ENCODE results near the gene ADRB1.

DNA sequence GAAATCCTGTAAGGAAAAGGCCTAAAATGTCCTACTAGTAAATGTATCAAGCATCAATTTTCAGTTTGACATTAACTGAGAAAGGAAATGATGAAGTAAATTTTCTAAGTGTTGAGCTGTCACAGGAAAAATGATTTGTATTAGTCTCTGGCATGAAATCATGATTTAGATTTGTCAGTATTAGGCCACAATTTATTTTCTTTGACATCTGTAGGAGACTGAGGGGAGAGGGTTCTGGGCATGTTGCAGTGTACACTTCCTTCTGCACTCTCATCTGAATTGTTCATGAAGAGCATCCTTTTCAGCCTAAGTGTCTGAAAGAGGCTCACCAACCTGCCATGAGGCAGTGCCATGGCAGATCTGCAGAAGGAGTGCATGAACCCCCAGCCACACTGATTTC, 15.9 kb downstream of the ADRB1 start:
- TF ChIP-seq, protein P1, sequence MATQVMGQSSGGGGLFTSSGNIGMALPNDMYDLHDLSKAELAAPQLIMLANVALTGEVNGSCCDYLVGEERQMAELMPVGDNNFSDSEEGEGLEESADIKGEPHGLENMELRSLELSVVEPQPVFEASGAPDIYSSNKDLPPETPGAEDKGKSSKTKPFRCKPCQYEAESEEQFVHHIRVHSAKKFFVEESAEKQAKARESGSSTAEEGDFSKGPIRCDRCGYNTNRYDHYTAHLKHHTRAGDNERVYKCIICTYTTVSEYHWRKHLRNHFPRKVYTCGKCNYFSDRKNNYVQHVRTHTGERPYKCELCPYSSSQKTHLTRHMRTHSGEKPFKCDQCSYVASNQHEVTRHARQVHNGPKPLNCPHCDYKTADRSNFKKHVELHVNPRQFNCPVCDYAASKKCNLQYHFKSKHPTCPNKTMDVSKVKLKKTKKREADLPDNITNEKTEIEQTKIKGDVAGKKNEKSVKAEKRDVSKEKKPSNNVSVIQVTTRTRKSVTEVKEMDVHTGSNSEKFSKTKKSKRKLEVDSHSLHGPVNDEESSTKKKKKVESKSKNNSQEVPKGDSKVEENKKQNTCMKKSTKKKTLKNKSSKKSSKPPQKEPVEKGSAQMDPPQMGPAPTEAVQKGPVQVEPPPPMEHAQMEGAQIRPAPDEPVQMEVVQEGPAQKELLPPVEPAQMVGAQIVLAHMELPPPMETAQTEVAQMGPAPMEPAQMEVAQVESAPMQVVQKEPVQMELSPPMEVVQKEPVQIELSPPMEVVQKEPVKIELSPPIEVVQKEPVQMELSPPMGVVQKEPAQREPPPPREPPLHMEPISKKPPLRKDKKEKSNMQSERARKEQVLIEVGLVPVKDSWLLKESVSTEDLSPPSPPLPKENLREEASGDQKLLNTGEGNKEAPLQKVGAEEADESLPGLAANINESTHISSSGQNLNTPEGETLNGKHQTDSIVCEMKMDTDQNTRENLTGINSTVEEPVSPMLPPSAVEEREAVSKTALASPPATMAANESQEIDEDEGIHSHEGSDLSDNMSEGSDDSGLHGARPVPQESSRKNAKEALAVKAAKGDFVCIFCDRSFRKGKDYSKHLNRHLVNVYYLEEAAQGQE (IDR thresholded peaks at IDR 0.05; ENCODE audit: insufficient read depth in 1 of 2, low read depth in 2 of 2, low read length in 2 of 2), result no peak
- TF ChIP-seq POLR2AphosphoS5 (IDR thresholded peaks at IDR 0.05; ENCODE audit: low read depth, low read length), result no peak
- TF ChIP-seq TAF1 (IDR thresholded peaks at IDR 0.05; ENCODE audit: borderline replicate concordance, insufficient read depth, low read length), result no peak
- TF ChIP-seq FOXP2 (optimal IDR thresholded peaks at IDR 0.05; ENCODE audit: borderline replicate concordance, extremely low read depth, extremely low read length, insufficient read depth), result no peak
- TF ChIP-seq SIN3A (IDR thresholded peaks at IDR 0.05; ENCODE audit: borderline replicate concordance, insufficient read depth, low read length), result no peak

All from PFSK-1 (cell line).